HG03520 (cell line): Measurements from ENCODE around the gene THSD7A.
"Not testable (repeated sequence)": the region's sequence is repeated elsewhere in the genome, so short reads cannot be mapped to it uniquely, and the experiment has no call there.

Source experiments
- ATAC-seq: cut with Tn5 transposase; IDR thresholded peaks from one replicate; pipeline ENCODE4 v1.9.1; 2021; ENCODE audit warnings: mild to moderate bottlenecking, moderate library complexity; ENCODE audit not compliant: unreplicated experiment

THSD7A gene

GRCh38 chr7:11469028-11469745, 362.8 kb downstream of the THSD7A start:
- ATAC-seq: no peak

- no peak for ATAC-seq
These were observed 365.4 kb downstream of the THSD7A start for GRCh38 chr7:11466517-11467105.

GRCh38 chr7:11464624-11465023, 367.4 kb downstream of the THSD7A start:
- ATAC-seq: no peak

GRCh38 chr7:11461946-11462345, 370.1 kb downstream of the THSD7A start:
- no peak for ATAC-seq

GRCh38 chr7:11458736-11459483, 373.1 kb downstream of the THSD7A start:
- ATAC-seq: peak; percentile 67

GRCh38 chr7:11457419-11457818, 374.6 kb downstream of the THSD7A start:
- no peak for ATAC-seq

GRCh38 chr7:11456574-11456973, 375.4 kb downstream of the THSD7A start:
- ATAC-seq: no peak

GRCh38 chr7:11452476-11452875, 379.5 kb downstream of the THSD7A start:
- no peak for ATAC-seq

GRCh38 chr7:11450281-11450680, 381.7 kb downstream of the THSD7A start:
- no peak for ATAC-seq

GRCh38 chr7:11449316-11449715, 382.7 kb downstream of the THSD7A start:
- no peak for ATAC-seq

- no peak for ATAC-seq
These were observed 383.7 kb downstream of the THSD7A start for GRCh38 chr7:11448323-11448722.

GRCh38 chr7:11447106-11447505, 384.9 kb downstream of the THSD7A start:
- no peak for ATAC-seq

GRCh38 chr7:11443934-11444333, 388.1 kb downstream of the THSD7A start:
- ATAC-seq: not testable (repeated sequence)

- ATAC-seq: no peak
These were observed 394.0 kb downstream of the THSD7A start for GRCh38 chr7:11437994-11438393.

GRCh38 chr7:11436773-11437524, 395.0 kb downstream of the THSD7A start:
- no peak for ATAC-seq

- no peak for ATAC-seq
These were observed 395.7 kb downstream of the THSD7A start for GRCh38 chr7:11436316-11436715.

GRCh38 chr7:11434366-11434765, 397.6 kb downstream of the THSD7A start:
- ATAC-seq: no peak

- no peak for ATAC-seq
These were observed 401.2 kb downstream of the THSD7A start for GRCh38 chr7:11430841-11431240.

GRCh38 chr7:11430112-11430511, 401.9 kb downstream of the THSD7A start:
- no peak for ATAC-seq

- no peak for ATAC-seq
These were observed 403.0 kb downstream of the THSD7A start for GRCh38 chr7:11428877-11429581.
